Muscle of arm (tissue), 12 donors: ENCODE measurements around the gene CYP3A4. TPM values are rescaled to one million over a fixed set of nuclear protein-coding genes. Genes with fewer than 3 reads are reported as not detected.
"Not testable (repeated sequence)": the region's sequence is repeated elsewhere in the genome, so short reads cannot be mapped to it uniquely, and the experiment has no call there.

Source experiments
- DNase-seq: peaks from one replicate; pipeline ENCODE4 v3.0.0-alpha.2; 2013
- polyA plus RNA-seq, 12 donors: library from polyadenylated mRNA; unstranded; fragments of 120-200 nt; gene quantifications; one replicate each; pipeline ENCODE4 v1.2.1, GENCODE V29; 2013; ENCODE audit not compliant: insufficient read length in 12 of 12

CYP3A4 gene
- polyA plus RNA-seq, 12 donors, result 0.08 to 0.33 (median 0.15) TPM; not detected in 5

DNA sequence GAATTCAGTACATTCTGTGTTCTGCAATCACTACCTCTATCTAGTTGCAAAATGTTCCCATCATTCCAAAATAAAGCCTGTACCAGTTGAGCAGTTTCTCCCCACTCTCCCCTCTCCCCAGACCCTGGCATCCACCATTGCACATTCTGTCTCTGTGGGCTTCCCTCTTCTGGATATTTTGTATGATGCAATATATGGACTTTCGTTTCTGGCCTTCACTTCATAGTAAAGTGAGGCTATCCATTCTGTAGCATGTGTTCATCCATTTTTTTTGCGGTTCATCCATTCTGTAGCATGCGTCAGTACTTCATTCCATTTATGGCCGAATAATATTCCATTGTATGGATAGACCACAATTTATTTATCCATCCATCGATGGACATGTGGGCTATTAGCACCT lies 9.5 kb upstream of the CYP3A4 start:
- no peak for DNase-seq

DNA sequence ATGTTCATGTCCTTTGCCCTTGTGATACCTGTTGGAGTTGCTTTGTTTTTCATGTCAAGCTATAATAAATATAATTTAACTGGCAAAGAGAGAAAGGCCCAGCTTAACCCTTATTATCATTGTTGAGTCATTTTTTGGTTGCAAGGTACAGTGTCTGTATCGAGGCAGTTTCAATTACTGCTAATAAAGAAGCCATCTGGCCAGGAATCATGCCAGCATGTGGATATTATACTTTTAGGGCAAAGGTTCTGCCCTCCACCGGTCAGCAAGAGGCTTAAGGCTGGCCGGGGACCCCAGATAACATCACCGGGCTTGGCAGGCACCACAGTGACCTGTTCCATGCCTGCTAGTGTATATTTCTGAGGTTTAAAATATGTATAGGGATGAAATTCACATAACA lies 9.0 kb upstream of the CYP3A4 start:
- no peak for DNase-seq

DNA sequence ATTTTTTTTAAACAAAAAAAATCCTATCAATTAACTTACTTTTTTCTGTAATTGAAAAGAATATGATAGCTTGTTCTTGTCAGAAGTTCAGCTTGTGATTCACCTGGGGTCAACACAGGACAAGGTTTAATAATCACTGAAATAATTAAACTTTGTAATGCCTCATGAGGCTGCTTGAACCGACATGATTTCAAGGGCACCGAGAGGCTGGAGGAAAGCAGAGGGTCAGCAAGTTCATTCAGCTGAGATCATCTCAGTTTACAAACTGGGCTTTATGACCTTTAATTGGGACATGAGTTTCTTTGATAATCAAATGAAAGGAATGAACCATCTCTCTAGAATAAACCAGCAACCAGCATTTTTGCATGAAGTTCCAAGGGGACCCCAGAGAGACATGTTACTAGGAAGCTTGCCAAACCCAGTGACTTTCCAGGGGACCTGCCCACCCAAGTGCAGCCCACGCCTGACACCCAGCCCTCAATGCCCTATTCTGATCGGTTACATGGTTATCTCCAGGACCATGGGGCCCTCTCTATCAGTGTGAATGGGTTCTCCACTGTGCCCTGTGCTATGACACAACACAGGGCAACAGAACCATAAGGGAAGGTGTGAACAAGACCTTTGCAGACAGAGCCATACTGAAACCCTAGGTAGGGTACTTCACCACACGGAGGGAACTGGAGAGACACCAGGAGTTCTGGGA lies 7.8 kb upstream of the CYP3A4 start:
- no peak for DNase-seq

DNA sequence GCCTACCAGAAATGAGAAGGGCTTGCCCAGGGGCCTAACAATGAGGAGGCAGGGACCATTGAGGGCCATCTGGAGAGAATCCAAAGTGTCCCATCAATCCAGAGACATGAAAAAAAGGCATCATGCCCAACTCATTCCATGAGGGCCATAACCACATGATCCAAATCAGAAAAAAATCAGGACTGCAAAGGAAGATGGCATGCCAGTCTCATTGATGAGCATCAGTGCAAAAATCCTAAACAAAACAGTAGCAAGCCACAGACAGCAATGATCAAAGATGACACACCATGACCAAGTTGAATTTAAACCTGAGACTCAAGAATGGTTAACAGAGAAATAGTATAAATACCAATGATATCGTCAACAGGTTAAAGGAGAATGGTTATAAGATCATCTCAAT lies 7.0 kb upstream of the CYP3A4 start:
- DNase-seq, result no peak

DNA sequence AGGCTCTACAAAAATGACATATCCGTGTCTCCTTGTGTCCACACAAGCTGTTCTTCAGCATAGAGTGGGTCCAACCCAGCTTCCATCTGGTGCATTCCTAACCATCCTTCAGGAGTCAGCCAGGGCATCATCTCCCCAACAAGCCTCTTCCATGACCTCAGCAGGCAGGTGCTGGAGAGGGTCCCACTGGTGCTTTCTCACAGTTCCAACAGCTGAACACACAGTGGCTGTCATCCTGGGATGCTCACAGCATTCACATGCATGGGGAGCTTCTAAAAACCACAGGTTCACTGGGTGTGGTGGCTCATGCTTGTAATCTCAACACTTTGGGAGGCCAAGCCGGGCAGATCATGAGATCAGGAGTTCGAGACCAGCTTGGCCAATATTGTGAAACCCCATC lies 6.4 kb upstream of the CYP3A4 start:
- no peak for DNase-seq

DNA sequence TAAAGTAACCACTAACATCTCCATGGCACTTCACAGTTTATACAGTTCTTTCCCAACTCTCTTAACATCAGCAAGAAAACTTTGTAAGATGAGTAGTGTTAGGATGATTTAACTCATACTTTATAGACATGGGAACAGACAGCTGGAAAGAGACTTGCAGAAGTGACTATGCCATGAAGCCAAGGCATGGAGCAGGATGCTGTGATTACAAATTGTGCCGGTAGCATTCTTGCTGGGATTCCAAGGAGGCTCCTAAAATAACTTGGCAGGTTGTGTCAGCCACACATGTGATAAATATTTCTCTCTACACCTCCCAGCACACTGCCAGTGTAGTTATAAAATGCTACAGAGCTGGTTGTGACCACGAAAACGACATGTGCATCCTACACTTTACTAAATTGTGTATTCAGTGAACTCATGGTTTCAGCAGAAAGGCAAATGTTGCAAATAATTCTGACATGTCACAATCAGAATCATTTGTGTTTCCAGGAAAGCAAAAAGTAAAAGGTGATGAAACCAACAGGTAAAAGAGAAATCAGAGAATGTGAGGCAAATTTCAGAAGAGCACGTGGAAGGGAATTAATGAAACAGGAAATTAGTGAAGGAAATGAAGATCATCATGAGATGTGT lies 5.6 kb upstream of the CYP3A4 start:
- DNase-seq, result no peak

DNA sequence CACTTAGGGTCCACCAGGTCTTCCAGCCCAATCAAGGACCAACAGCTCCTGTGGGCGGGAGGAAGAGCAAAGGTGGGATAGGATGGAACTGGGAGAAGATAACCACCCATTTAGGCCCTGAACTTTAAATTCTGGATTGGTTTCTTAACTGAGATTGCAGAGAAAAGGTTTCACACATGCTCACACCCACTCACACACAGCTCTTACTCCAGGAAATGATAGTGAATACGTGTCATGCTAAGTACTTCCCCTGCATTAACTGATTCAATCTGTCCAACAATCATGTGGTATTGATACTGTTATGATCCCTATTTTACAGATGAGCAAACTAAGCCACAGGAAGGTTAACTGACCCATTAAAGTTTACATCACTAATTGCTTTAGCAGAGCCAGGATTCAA lies 4.6 kb upstream of the CYP3A4 start:
- no peak for DNase-seq

DNA sequence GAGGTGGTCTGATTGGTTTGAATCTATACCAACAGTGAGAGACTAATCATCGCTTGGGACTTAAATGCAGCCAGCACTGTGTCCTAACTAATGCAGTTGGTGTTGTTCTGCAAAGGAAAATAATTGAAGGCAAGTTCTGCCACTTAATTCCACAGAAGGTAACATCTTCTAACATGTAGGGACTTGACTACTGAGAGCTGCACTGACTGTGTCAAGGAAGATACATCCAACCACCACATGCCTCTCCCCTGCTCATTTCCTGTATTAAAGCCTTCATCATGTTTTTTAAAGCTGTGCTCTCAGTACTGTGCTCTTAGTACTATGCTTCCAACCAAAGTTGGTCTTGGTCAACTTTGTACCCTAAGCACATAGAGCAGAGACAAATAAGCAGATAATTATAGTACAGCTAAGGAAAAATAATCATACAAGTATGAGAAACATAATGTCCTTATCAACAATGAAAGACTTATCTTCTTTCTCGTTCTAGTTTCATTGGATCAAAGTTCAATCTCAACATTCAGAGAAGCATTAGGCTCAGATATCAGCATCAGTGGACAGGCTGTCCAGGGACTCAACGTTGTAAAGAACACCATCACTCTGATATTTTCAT lies 2.8 kb upstream of the CYP3A4 start:
- DNase-seq, result no peak

DNA sequence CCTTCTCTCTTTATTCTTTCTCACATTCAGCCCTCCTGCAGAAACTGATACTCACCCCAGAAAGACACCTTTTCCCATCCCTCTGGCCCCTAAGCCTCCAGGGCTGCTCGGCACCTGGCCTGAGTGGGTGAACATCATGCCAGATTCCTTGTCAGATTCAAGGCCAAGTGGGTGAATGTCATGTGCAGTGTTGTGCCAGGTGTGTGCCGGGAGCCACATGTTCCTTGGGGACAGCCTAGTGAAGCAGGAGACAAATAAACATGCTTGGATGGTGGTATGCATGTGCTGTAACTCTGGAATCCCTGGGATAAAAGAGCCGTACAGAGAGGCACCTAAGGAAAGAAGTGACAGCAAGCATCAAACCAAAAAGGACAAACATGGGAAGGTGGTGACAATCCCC lies 1.7 kb upstream of the CYP3A4 start:
- DNase-seq, result not testable (repeated sequence)

DNA sequence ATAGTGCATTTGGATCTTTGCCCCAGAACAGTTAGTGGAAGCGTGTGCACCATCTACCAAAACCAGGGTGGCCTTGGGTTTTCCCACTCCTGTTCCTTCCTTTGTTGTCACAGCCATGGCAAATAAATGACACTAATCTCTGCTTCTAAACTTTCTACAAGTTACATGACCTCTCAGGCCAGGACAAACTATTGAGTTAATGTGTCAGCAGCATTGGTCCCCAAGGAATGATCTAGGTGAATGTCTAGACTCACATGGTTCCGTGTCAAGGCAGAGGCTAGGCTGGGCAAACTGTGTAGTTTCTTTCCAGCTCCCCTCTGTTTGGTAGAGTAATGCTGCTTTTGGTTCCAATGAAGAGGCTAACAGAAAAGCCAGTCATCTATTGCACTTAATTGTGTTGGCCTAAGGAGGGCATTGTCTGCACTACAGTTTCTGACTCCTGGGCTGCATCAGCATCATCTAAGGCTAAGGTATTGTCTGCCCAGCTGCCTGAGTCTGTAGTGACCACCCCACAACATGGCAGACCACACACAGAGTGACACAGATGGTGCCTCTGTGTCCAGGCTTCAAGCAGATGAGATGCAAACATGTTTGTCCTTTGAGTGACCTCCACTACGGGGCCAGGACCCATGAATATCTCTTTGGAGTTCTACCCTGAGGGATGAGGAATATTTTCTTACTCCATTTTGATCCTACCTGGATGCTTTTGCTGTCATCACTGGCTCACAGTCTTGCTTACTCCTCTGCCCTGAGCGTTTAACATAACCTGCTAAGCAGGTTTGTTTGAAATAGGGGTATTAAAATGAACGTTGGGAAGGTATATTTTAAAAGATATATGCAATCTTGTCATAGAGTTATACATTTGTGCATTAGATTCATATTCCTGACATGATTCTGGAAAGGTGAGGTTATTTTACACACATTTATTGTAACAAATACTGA lies 1.7 kb downstream of the CYP3A4 start:
- no peak for DNase-seq

DNA sequence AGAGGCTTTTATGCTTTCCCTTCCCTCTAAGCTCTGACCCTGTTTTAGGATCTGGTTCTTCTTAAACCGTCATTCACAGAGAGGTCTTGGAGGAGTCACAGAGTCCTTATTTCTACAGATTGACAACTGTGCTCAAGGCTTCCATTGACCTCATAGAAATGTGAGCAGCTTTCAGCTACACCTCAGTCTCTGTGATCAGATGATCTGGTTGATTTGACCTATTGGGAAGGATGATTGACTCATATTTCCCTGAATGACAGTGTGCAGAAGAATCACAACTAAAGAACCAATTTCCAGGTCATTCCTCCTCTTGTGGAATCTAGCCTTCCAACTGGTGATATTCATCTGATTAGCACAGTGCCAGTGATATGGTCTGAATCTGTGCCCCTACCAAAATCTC lies 3.4 kb downstream of the CYP3A4 start:
- no peak for DNase-seq

DNA sequence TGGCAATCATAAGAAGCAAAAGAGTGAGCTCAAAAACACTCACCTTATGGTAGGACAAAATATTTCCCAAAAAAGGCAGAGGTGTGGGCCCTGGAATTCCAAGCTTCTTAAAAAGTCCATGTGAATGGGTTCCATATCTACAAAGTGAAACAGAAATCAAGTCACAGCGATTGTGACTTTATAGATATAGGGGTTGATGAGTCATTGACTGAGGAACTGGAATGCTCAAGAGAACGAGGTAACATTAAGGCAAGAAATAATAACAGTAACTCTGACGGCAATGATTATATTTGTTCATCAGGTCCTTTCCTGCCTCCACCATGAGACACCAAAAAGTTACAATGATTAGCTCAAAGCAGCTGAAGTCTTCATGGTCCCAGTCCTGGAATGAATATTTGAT lies 4.0 kb downstream of the CYP3A4 start:
- DNase-seq, result no peak

DNA sequence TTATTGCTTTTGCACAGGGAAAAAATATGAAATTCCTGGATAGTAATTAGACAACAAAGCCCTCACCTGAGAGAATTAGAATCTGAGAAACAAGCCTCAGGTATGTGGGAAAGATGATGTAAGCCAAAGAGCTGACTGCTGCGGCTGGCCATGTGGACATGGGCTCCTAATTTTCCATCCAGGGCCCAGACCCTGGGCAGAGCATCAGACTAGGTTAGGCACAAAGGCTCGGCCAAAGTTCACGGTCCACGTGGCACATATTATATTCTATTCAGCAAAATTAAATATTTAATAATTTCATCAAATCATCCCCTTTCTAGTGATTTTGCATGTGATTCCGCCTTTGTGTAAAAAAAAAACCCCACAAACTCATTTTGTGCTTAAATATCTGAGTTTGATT lies 5.1 kb downstream of the CYP3A4 start:
- no peak for DNase-seq

DNA sequence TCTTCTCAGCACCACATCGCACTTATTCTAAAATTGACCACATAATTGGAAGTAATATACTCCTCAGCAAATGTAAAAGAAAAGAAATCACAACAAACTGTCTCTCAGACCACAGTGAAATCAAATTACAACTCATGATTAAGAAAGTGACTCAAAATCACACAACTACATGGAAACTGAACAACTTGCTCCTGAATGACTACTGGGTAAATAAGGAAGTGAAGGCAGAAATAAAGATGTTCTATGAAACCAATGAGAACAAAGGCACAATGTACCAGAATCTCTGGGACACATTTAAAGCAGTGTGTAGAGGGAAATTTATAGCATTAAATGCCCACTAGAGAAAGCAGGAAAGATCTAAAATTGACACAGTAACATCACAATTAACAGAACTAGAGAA lies 10.6 kb downstream of the CYP3A4 start:
- not testable (repeated sequence) for DNase-seq

DNA sequence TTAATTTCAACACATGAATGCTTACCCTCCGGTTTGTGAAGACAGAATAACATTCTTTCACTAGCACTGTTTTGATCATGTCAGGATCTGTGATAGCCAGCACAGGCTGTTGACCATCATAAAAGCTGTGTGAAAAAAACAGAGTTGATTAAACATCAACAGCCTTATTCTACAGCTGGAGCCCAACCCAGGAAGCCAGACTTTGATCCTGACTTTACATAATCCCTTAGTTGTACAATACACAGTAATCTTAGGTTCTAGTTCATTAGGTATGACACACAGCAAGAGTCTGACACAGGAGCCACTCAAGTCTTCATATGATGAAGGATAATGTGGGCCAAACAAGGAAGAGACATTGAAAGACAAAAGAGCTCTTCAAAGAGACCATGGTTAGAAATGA lies 11.4 kb downstream of the CYP3A4 start:
- DNase-seq, result no peak

DNA sequence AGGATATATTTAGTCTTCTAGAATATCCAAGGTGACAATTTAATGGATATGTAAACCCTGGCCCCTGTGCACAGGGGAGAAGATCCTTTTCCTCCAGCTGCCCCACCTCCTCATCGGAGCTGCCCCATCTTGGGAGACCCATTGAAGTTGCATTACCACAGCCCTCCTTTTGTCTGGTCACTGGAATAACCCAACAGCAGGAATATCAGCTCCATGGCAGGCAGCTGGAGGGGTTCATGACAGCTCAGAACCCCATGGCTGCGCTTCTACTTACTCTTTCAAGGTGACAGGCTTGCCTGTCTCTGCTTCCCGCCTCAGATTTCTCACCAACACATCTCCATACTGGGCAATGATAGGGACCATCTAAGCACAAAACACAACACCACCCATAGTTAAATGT lies 14.5 kb downstream of the CYP3A4 start:
- DNase-seq, result not testable (repeated sequence)

DNA sequence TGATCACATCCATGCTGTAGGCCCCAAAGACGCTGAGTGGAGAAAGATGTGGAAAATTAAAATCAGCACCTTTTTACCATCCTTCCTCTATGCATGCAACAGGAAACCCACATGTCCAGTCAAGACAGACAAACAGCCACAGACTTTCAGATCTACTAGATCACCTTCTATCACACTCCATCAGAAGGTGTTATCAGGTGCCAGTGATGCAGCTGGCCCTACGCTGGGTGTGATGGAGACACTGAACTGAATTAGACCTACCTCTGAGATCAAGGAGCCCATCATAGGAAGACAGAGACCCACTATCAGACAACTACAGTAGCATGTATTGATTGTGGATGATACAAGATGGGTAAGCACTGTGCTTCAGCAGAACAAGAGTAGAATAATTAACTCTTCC lies 15.5 kb downstream of the CYP3A4 start:
- DNase-seq, result no peak

DNA sequence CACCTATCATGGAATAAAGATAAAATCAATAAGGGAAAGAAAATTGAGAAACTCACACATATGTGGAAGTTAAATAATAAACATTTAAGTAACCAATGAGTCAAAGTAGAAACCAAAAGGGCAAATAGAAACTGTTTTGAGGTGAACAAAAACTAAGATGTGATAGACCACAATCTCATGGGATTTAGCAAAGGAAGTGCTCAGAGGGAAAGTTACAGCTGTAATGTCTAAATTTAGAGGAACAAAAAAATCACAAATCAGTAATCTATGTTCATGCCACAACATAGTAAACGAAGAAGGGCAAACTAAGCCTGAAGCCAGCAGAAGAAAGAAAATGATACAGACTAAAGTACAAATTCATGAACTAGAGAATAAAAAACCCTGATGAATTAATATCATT lies 16.3 kb downstream of the CYP3A4 start:
- no peak for DNase-seq

DNA sequence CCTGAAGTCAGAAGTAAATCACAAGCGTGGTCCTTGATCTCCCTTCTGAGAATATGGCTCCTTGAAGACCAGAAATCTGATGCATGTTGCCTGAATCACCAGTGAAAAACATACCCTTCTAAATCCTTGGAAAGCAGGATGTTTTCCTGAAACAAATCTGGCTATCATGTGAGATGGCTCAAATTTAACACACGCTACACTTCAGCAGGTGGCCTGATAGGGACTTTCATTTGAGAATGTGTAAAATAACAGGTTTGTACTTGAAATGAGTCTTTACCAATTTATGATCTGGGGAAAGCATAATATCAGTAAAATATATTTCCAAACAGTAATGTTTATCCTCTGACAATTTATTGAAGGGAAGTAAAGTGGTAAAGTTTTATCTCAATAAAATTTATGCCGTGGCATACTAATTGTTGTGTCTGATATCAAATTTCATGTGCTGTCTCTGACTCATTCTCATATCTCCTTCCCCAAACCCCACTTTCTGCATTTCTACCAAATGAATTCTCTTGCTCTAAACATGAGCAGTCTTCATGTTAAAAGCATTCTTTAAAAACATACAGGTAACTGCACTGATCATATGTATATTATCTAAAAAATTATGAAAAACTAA lies 17.4 kb downstream of the CYP3A4 start:
- no peak for DNase-seq

DNA sequence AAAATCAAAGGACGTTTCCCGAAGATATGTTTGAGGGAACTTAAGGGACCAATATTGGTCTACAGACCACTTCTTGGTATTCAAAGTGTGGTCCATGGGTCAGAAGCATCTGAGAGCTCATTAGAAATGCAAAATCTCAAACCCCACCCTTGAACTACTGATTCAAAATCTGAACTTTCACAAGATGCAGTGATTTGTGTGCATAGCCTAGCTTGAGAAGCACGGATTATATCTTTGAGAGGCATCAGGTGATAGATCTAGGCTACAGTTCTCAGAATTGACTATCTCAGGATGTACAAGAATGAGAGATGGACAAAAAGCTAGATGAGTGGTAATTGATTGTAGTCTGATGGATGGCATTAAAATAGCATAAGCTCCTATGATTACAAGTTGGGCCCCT lies 19.5 kb downstream of the CYP3A4 start:
- DNase-seq, result no peak

DNA sequence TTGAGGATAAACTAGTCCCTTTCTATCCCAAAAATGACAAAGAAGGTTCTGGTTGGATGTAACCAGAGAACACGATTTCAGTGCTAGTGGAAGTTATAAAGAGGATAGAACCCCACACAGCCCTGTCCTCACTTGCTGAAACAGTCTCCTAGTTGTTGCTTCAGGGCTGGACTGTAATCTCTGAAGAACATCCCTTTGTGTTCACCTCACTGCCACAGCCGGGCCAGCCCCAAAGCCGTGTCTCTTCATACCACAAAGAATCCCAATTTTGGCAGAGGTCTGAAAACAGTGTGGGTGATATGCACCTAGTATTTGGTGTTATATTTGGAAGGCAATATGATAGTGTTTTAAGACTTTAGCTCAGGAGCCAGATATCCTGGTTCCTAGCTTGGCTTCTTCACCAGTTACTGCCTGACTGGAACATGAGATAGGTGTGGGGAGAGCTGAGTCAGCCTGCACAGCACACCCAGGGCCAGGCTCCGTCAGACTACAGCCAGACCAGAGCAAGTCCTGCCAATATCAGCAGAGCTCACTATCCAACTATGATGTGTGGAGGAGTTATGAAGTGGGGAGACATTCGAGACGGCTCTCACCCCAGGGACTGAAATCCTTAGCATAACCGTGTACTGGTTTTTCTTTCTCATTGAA lies 21.2 kb downstream of the CYP3A4 start:
- DNase-seq, result peak; percentile 38
